Measurements from ENCODE around the gene ITGA8. TPM values are rescaled to one million over a fixed set of nuclear protein-coding genes. Genes with fewer than 3 reads are reported as not detected.

Gene ITGA8
- total and polyA plus RNA-seq, 2 donors (not counting 1 experiment from before 2014, with no cell fraction given) = not detected

GRCh38 chr10:15515202-15515601, 204.5 kb downstream of the ITGA8 start:
- peaks cover 3% of the 10 kb centered on the region for H3K9me3 Mint-ChIP-seq (ENCODE audit: insufficient read depth)
- Histone ChIP-seq H3K9ac (ENCODE audit: low read length) (no peak overlapping the region), H3K4me3 (ENCODE audit: control extremely low read depth in 1 of 5, extremely low read depth in 1 of 5, insufficient read depth in 1 of 5, low read depth in 2 of 5, low read length in 4 of 5) (no peak overlapping the region), H3K9me3 (ENCODE audit: control extremely low read depth in 1 of 3, control insufficient read depth in 2 of 3, insufficient read depth in 1 of 3, low read length in 2 of 3) (no peaks in the 10 kb centered on the region), H3K36me3 (replicated peaks in 1 of 2; ENCODE audit: control extremely low read depth in 1 of 2, control insufficient read depth in 1 of 2, extremely low read depth in 1 of 2, insufficient read depth in 2 of 2, low read length in 1 of 2) (no peaks in the 10 kb centered on the region), H3K27ac (ENCODE audit: low read length in 2 of 2) (no peak overlapping the region), H4K20me1 (ENCODE audit: control insufficient read depth, insufficient read depth, low read length, poor library complexity, severe bottlenecking) (no peaks in the 10 kb centered on the region), H3K79me2 (ENCODE audit: control insufficient read depth, insufficient read depth, low read length) (no peaks in the 10 kb centered on the region), H3K4me2 (replicated peaks; ENCODE audit: low read depth, low read length, poor library complexity, severe bottlenecking) (no peak overlapping the region), H2AFZ (ENCODE audit: insufficient read depth, low read depth, low read length, poor library complexity, severe bottlenecking) (no peak overlapping the region), H3K4me1 (ENCODE audit: control insufficient read depth in 2 of 2, insufficient read depth in 2 of 2, low read length in 2 of 2) (no peaks in the 10 kb centered on the region), H3K27me3 (replicated peaks in 1 of 4; ENCODE audit: control extremely low read depth in 1 of 4, control insufficient read depth in 3 of 4, insufficient read depth in 4 of 4, low read length in 3 of 4) (no peaks in the 10 kb centered on the region)
- intact Hi-C loops (cut with micrococcal nuclease) = no loop called here
- no peak overlapping the region for H3K4me3 Mint-ChIP-seq
- DNase-seq (no peak), ATAC-seq (ENCODE audit: low read depth) (no peak)
- H3K4me1 Mint-ChIP-seq = no peaks in the 10 kb centered on the region
- TF ChIP-seq, protein P1, sequence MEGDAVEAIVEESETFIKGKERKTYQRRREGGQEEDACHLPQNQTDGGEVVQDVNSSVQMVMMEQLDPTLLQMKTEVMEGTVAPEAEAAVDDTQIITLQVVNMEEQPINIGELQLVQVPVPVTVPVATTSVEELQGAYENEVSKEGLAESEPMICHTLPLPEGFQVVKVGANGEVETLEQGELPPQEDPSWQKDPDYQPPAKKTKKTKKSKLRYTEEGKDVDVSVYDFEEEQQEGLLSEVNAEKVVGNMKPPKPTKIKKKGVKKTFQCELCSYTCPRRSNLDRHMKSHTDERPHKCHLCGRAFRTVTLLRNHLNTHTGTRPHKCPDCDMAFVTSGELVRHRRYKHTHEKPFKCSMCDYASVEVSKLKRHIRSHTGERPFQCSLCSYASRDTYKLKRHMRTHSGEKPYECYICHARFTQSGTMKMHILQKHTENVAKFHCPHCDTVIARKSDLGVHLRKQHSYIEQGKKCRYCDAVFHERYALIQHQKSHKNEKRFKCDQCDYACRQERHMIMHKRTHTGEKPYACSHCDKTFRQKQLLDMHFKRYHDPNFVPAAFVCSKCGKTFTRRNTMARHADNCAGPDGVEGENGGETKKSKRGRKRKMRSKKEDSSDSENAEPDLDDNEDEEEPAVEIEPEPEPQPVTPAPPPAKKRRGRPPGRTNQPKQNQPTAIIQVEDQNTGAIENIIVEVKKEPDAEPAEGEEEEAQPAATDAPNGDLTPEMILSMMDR (IDR thresholded peaks at IDR 0.05) = no peak
- no peak for TF ChIP-seq EZH2 (IDR thresholded peaks at IDR 0.05; ENCODE audit: borderline replicate concordance, insufficient read depth, low read depth, low read length, poor library complexity, severe bottlenecking)
- POLR2A ChIA-PET = no interaction called here
- CTCF ChIA-PET = no interaction called here
- peaks cover 7% of the 10 kb centered on the region for H3K27me3 Mint-ChIP-seq
- H3K27ac Mint-ChIP-seq = no peak overlapping the region
- WGBS (ENCODE audit: insufficient coverage) = 75% methylated on average over 6 of the region's 7 CpGs

- Histone ChIP-seq H2AFZ (ENCODE audit: insufficient read depth, low read depth, low read length, poor library complexity, severe bottlenecking) (no peak overlapping the region), H3K4me3 (ENCODE audit: control extremely low read depth in 1 of 5, extremely low read depth in 1 of 5, insufficient read depth in 1 of 5, low read depth in 2 of 5, low read length in 4 of 5) (no peak overlapping the region), H3K4me2 (replicated peaks; ENCODE audit: low read depth, low read length, poor library complexity, severe bottlenecking) (no peak overlapping the region), H3K36me3 (replicated peaks in 1 of 2; ENCODE audit: control extremely low read depth in 1 of 2, control insufficient read depth in 1 of 2, extremely low read depth in 1 of 2, insufficient read depth in 2 of 2, low read length in 1 of 2) (no peaks in the 10 kb centered on the region), H3K27me3 (replicated peaks in 1 of 4; ENCODE audit: control extremely low read depth in 1 of 4, control insufficient read depth in 3 of 4, insufficient read depth in 4 of 4, low read length in 3 of 4) (no peaks in the 10 kb centered on the region), H3K79me2 (ENCODE audit: control insufficient read depth, insufficient read depth, low read length) (no peaks in the 10 kb centered on the region), H3K9me3 (ENCODE audit: control extremely low read depth in 1 of 3, control insufficient read depth in 2 of 3, insufficient read depth in 1 of 3, low read length in 2 of 3) (peaks cover 0 to 6% (median 0%) of the 10 kb centered on the region in 3 donors), H4K20me1 (ENCODE audit: control insufficient read depth, insufficient read depth, low read length, poor library complexity, severe bottlenecking) (no peaks in the 10 kb centered on the region), H3K27ac (ENCODE audit: low read length in 2 of 2) (no peak overlapping the region), H3K9ac (ENCODE audit: low read length) (no peak overlapping the region), H3K4me1 (ENCODE audit: control insufficient read depth in 2 of 2, insufficient read depth in 2 of 2, low read length in 2 of 2) (no peaks in the 10 kb centered on the region)
- ChIA-PET CTCF (no interaction called here), POLR2A (no interaction called here)
- H3K9me3 Mint-ChIP-seq (ENCODE audit: insufficient read depth) = peaks cover 3% of the 10 kb centered on the region
- H3K27me3 Mint-ChIP-seq = peaks cover 7% of the 10 kb centered on the region
- DNase-seq = no peak
- no peak for ATAC-seq (ENCODE audit: low read depth)
- H3K27ac Mint-ChIP-seq = no peak overlapping the region
- intact Hi-C loops (cut with micrococcal nuclease) = no loop called here
- H3K4me3 Mint-ChIP-seq = no peak overlapping the region
- no peaks in the 10 kb centered on the region for H3K4me1 Mint-ChIP-seq
- TF ChIP-seq EZH2 (IDR thresholded peaks at IDR 0.05; ENCODE audit: borderline replicate concordance, insufficient read depth, low read depth, low read length, poor library complexity, severe bottlenecking) = no peak
- TF ChIP-seq, protein P1 (IDR thresholded peaks at IDR 0.05) = no peak
- WGBS (ENCODE audit: insufficient coverage) = 63% methylated on average over 3 of the region's 3 CpGs
Measured at GRCh38 chr10:15510963-15511362, 208.8 kb downstream of the ITGA8 start.
